VCaP (cell line): ENCODE data around the gene ARPP21.

Source experiments
- H3K27ac ChIP-seq: fragments of 450-650 bp; 2 replicates; pipeline ENCODE4 v1.5.1; 2017
- CTCF ChIP-seq: fragments of 450-650 bp; conservative IDR thresholded peaks from 2 replicates; pipeline ENCODE4 v1.5.1; 2017; ENCODE audit warnings: mild to moderate bottlenecking, moderate library complexity

ARPP21 gene

GRCh38 chr3:35654476-35654875, 15.2 kb downstream of the ARPP21 start:
- H3K27ac ChIP-seq: no peak overlapping the region
- no peak for TF ChIP-seq CTCF

- no peak for TF ChIP-seq CTCF
Observed at GRCh38 chr3:35658686-35659085, 19.4 kb downstream of the ARPP21 start.

GRCh38 chr3:35659768-35660167, 20.4 kb downstream of the ARPP21 start:
- peak; percentile 87 for TF ChIP-seq CTCF
- no peak overlapping the region for H3K27ac ChIP-seq

More at GRCh38 chr3:35658686-35659085, 19.4 kb downstream of the ARPP21 start:
- H3K27ac ChIP-seq: no peak overlapping the region

GRCh38 chr3:35663471-35663870, 24.1 kb downstream of the ARPP21 start:
- no peak for TF ChIP-seq CTCF
- no peak overlapping the region for H3K27ac ChIP-seq

- no peak for TF ChIP-seq CTCF
- H3K27ac ChIP-seq: no peak overlapping the region
Observed at GRCh38 chr3:35664460-35664919, 25.2 kb downstream of the ARPP21 start.

- TF ChIP-seq CTCF: no peak
- no peak overlapping the region for H3K27ac ChIP-seq
Observed at GRCh38 chr3:35665390-35666055, 26.2 kb downstream of the ARPP21 start.

GRCh38 chr3:35666888-35667287, 27.6 kb downstream of the ARPP21 start:
- TF ChIP-seq CTCF: no peak
- H3K27ac ChIP-seq: no peak overlapping the region
